Epithelial cell of esophagus (primary cell): ENCODE measurements around the gene TMEM42.

Experiments used
- DNase-seq: peaks from one replicate; pipeline ENCODE4 v3.0.0; 2010; ENCODE audit warnings: low read depth
- H3K4me3 ChIP-seq: 2 replicates; pipeline ENCODE4 v1.5.1; 2011; ENCODE audit warnings: mild to moderate bottlenecking, low read length, control low read depth
- CTCF ChIP-seq: IDR thresholded peaks from 2 replicates; pipeline ENCODE4 v1.5.1; 2011; ENCODE audit warnings: low read depth, mild to moderate bottlenecking, low read length, control low read depth, inconsistent platforms; ENCODE audit not compliant: insufficient read depth; ENCODE audit errors: missing control alignments

The TMEM42 gene

GRCh38 chr3:44899683-44900367, 38.1 kb downstream of the TMEM42 start:
- DNase-seq: peak; percentile 28
- no peak overlapping the region for H3K4me3 ChIP-seq
- no peak for TF ChIP-seq CTCF

- TF ChIP-seq CTCF: no peak
- no peak for DNase-seq
- H3K4me3 ChIP-seq: no peak overlapping the region
Measured at GRCh38 chr3:44902628-44903027, 40.9 kb downstream of the TMEM42 start.

GRCh38 chr3:44903314-44903713, 41.6 kb downstream of the TMEM42 start:
- DNase-seq: no peak
- no peak for TF ChIP-seq CTCF
- no peak overlapping the region for H3K4me3 ChIP-seq

- DNase-seq: no peak
- no peak for TF ChIP-seq CTCF
- no peak overlapping the region for H3K4me3 ChIP-seq
Measured at GRCh38 chr3:44903751-44904150, 42.0 kb downstream of the TMEM42 start.

GRCh38 chr3:44905446-44906157, 43.9 kb downstream of the TMEM42 start:
- no peak for TF ChIP-seq CTCF
- DNase-seq: no peak
- no peak overlapping the region for H3K4me3 ChIP-seq

- H3K4me3 ChIP-seq: no peak overlapping the region
- TF ChIP-seq CTCF: no peak
- DNase-seq: peak; percentile 89
Measured at GRCh38 chr3:44906997-44907396, 45.3 kb downstream of the TMEM42 start.
